Ammon's horn (tissue), 1 donor: ENCODE measurements around the gene TSPOAP1.

Experiments
- DNase-seq: peaks from one replicate; pipeline ENCODE4 v3.0.0-alpha.2; 2016; ENCODE audit warnings: low spot score

TSPOAP1 gene

DNA sequence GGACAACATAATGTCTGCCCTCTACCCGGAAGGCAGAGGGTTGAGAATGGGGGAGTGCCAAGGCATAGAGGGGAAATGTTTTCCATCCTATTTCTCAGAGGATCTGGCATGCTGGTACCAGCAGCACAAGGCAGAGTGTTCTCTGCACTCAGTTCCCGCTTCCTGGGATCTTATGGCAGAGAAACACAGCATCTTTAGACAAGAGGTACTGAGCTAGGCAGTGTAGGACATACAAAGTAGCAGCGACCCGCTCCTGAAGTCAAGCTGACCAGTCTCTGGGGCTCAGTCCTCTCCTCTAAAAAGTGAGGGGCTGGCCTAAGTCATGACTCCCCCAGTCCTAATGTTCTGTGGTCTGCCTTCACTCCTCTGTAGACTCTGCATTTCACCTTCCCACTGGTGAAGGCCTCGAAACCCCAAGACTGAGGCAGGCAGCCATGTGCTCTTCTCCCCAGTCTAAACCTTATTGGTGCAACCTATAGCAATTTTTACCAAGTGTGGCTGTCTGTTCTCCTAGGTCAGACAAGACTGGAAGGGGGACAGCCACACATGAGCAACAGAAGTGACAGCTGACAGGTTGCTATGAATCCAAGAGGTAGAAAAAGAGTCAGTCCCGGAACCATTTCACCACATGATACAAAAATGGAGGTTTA is 11.3 kb upstream of the TSPOAP1 start:
- DNase-seq, result no peak

DNA sequence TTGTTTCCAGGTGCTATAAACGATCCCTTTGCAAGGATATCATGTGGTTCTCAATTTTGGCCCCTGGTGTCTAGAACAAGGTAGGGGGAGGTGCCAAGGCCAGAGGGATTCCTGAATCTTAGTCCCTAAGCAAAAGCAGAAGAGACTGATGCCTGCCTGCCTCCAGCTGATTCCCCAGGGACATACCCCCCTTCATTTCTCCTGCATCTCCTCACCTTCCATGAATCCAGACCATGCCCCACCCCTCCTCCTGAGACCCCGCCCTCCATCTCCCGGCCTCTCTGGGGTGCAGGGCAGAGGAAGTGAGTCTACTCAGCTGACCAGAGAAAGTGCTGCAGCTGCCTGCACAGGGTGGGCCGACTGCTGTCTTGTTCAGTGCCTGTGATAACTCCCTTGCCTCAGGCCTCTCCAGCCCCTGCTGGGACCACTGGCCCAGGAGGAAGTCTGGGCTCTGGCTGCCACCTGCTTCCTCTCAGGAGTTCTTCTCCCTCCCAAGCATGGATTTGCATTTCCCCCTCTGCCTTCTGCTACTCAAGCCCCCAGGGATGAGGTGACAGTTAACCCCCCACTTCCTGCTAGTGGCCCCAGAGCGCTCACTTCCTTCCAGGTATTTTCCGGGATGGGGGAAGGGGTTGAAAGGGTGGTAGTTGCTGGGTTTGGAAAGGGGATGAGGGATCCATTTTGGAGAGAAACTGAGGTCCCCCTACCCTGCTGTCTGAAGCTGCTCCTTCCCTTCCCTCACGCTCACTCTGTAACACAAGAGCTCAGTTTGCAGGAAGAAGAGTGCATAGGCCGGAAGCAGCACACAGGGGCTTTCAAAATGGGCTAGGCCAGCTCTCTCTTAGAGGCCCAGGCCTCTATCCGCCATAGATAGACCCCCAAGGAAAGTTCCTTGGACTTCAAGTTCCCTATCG is 10.5 kb upstream of the TSPOAP1 start:
- DNase-seq, result no peak

DNA sequence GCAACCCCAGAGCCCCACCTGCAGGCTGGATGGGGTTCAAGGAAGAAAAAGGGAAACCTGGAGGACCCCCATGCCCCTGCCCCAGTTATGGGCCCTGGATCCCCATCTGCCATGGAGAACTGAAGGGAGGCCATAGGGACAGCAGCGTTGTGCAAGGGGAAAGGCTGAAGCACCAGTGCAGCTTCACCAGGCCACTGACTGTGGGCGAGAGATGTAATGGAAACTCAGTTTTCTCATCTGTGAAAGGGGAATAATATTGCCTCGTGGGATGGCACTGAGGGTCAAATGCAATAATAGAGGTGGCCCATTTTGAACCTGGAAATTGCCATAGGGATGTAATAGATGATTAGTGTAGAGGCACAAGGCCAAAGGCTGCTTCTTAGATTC is 9.9 kb upstream of the TSPOAP1 start:
- no peak for DNase-seq

DNA sequence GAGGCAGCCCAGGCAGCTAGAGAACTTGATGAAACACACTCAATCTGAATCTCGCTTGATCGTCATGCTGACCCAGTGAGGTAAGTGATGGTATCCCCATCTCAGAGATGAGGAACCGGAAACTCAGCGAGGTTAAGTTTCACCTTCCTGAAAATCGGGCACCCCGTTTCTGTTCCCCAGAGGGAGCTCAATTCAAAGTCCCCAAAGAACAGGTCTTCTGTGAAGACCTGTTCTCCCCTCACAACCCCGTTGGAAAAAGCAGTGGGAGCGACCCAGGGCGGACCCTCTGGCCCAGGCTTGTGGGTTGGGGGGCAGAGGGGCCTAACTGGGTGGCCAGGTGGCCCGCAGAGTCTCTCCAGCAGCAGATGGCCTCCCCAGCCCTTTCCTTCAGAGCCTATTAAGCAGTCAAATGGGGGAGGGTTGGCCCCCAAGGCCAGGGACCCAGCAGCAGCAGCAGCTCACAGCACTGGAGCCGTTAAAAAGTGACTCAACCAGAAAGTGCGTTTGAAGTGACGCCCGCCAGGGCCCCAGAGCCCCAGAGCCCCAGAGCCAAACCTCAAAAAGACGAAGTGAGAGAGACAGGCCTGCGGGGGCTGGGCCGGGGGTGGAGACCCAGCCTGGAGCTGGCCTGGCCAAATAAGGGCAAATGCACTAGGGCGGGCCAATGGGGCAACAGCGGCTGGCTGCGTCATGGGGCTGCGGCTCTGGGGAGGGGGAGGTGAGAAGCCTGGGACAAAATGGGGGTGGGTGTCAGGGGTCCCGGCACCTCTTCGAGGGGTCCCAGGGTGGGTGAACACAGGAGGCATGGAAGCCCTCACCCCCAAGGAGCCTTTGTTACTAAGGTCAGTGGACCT is 9.2 kb upstream of the TSPOAP1 start:
- DNase-seq, result peak; percentile 67

DNA sequence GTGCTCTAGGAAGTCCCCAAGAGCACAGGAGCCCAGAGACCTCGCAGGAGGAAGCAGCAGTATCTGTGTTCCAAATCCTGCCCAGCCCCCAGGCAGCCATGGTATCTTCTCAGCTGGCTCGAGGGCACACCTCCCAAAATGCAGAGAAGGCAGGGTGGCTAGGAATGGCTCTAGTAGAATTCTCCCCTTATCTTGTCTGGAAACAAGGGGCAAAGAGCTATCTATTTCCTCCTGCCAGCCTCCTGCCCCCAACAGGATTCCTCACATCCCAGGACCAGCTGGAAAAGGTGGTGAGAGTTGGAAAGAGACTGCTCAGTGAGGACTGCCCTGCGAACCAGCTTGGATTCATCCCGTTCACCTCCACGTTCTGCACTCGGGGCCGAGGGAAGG is 8.6 kb upstream of the TSPOAP1 start:
- no peak for DNase-seq

DNA sequence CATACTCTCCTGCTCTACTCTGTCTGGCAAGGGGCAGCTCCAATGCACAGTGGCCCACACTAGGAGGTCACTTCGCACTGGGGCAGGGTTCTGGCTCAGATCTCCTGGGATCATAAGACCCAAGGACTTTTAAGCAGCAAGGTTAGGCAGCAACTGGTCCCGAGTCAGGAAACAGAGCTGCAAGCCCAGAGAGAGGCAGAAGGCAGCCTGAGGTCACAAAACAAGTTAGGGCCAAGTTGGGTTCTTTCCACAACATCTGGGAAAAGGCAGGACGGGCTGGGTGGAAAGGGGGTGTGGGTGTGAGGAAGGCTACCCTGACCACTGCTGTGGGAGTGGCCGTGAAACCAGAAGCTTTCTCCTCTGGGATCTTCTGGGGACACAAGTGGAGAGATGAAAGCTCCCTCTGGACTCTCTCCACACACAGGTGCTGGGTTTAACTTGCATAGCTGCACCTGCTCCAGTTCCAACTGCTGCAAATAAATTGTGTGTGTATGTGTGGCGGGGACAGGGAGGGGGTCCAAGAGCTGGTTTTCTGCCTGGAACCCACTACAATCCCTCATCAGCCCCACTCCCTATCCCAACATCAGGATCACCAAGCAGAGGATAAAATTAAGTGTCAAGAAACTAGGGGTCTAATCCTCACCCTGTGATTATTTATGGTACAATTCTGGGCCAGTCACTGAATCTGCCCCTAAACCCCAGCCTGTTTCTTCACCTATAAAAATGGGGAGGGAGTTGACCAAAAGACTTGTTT is 8.0 kb upstream of the TSPOAP1 start:
- no peak for DNase-seq

DNA sequence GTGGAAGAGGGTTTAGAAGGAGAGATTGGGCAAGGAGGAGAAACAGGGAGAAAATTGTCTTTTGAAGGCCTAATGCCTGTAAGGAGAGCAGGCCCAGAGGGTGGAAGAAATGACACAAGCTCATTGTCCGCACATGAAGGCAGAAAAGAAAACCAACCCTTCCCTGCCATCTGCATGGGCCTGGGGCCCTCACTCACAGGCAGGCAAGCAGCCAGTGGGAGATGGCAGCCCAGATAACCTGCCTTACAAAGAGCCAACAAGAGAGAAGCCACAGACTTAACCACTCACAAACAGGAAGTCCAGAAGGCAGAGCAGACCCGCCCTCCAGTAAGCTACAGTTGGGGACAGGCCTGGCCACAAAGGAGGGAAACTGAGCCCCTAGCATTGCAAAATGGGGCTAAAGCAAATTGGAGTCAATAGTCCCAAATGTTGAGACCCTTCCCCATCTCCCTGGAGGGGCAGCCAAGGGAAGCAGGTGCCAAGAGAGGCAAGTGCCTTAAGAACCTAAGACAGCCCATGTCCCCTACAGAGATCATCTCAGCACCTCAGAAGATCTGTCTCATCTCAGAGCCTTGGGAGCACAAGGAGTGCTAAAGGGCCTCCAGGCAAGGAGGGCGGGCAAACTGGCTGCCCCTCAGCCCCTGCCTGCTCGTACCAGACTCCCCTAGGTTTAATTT is 7.3 kb upstream of the TSPOAP1 start:
- no peak for DNase-seq

DNA sequence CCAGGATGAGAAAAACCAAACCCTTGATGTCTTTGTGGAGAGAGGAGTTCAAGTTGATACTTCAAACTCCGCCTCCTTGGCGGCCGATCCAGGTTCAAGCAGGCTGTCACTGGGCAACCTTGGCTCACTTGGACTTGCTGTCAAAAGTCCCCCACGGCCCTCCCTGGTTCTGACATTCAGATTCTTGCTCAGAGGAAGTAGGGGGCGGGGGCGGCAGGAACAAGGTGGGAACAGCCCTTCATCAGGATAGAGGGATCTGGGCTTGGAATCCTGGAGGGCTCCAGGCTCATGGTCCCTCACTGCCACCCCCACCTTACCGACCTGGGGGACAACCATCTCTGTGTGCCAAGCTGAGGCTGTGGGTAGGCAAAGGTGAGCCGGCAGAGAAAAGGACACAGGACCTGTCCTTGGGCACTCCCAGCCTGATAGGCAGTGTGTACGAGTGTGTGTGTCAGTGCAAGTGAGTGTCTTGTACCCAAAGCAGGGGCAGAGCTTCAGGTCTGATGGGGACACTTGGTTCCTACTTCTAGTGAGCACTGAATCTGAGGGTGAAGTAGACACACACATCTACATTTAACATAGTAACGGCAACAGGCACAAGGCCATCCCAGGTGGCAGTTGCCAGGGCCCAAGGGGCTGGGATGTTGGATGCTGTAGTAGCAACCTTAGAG is 6.6 kb upstream of the TSPOAP1 start:
- DNase-seq, result no peak

DNA sequence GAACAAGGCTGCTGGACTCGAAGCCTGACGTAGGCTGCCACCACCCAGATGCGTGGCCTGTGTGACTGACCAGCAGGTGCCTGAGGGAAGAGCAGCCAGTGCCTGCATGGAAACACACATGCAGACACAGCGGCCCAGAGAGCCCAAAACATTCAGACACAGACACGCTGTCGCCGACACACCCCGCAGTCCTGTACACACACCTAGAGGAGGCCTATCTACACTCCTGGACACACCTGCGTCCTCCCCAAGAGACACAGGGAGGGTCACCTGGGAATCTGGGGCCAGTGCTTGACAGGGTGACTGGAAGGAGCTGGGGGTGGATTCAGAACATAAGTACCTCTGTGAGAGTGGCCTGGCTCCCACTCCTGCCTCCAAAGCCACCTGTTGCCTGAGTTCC is 6.1 kb upstream of the TSPOAP1 start:
- DNase-seq, result no peak

DNA sequence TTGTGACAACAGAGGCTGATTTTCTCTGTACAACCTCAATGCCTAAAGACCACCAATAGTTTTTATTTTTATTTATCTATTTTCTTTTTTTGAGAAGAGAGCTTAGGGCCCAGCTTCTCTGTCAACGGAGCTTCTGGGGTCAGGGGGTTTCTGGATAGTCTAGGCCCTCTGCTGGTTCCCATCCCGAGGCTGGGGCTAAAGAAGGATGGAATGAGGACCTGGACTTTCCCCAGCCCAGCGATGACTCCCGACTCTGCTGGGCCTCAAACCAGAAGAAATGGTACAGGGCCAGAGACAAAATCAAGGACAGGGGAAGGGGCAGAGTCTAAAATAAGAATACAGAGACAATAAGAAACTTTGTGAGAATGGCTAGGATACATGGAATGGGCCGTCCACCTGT is 5.7 kb upstream of the TSPOAP1 start:
- DNase-seq, result no peak

DNA sequence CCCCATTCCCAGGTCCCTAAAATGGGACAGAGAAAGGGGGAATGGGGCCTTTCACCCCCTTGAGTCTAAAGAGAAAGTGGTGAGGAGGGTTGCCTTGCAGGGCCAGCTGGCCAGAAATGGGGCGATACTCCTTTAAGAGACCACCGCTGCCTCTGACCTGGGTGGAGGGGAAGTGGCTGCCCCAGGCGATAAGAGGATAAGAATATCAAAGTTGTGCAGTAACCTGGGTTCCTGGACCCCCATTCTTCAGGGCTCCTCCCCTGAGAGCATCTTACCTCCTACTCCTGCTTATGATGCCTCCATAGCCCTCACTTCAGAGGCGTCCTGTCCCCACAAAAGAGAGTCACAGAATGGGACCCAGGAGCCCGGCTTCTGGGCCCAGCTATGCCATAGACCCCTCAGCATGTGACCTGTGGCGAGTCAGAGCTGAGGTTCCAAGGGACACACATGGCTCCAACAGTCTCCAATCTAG is 5.2 kb upstream of the TSPOAP1 start:
- DNase-seq, result no peak

DNA sequence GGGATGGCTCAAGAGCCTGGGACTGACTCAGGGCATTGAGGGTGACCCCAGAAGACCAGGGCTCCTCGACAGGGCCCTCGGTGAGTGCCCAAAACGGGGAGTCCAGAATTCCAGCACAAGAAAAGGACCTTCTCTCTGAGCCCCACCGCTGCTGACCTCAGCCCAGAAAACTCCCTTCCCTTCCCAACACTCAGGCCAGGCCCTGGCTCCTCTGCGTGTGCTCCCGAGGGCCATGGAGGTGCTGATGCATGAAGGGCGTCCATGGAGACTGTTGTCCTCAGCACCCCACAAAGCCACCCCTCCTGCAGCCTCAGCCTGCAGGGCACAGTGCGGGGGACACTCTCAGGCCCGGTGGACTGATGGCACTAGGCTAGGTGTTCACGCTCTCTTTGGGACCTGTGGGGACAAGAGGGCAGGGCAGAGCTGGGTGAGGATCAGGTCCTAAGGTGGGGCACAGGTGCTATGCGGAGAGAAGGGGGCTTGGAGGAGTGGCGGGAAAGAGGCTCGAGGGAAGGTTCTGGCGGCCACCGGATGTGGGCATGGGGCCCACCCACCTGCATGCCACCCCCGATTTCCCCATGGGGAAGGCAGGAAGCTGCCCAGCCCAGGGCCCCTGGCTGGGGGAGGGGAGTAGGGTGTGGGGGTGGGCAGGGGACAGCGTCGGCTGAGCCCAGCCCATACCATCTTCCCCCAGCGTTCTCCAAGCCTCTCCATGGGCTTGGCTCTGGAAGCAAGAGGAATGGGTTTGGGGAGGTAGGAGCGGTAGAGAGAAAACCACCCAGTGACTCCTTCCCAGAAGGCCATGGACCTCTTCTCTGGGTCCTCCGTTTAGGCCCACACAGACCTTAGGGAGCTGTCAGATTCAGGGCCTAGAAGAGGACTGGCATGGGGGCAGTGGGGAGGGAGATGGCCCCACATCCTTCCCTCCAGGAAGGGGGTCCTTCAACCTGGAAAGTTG is 4.5 kb upstream of the TSPOAP1 start:
- no peak for DNase-seq

DNA sequence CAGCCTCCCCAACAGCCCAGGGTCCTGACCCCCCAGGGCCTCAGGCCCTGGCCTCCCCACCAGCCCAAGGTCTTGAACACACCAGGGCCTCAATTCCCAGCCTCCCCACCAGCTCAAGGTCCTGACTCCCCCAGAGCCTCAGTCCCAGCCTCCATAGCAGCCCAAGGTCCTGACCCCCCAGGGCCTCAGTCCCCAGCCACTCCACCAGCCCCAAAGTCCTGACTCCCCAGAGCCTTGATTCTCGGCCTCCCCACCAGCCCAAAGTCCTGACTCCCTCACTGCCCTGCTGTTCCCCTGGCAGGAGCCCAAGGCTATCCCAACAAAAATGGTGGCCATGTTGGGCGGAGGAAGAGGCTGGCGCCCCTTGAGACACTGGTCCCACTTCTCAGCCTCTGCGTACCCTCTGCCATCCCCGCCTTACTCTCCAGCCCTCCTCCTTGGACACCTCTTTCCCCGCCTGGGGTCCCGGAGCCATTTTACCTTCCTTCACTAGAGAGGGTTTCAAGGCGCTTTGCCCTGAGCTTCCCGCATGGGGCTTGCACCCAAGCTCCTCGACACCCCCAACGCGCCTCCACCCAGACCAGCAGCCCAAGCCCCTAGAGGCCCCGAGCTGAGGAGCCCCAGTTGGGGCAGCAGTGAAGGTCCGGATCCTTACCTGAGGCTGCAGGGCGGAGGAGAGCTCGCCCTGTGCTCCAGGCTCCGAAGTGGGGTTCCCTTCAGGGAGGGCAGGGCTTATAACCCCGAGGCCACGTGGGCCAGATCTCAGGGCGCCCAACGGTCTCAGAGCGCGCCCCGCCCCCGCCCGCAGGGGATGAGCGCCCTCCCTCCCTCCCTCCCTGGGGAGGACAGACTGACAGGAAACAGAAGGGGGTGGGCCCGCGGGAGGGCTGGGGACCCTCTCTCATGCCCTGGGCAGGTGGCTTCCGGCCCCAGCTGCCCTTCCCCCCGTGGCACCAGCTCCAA is 3.5 kb upstream of the TSPOAP1 start:
- DNase-seq, result peak; percentile 74

DNA sequence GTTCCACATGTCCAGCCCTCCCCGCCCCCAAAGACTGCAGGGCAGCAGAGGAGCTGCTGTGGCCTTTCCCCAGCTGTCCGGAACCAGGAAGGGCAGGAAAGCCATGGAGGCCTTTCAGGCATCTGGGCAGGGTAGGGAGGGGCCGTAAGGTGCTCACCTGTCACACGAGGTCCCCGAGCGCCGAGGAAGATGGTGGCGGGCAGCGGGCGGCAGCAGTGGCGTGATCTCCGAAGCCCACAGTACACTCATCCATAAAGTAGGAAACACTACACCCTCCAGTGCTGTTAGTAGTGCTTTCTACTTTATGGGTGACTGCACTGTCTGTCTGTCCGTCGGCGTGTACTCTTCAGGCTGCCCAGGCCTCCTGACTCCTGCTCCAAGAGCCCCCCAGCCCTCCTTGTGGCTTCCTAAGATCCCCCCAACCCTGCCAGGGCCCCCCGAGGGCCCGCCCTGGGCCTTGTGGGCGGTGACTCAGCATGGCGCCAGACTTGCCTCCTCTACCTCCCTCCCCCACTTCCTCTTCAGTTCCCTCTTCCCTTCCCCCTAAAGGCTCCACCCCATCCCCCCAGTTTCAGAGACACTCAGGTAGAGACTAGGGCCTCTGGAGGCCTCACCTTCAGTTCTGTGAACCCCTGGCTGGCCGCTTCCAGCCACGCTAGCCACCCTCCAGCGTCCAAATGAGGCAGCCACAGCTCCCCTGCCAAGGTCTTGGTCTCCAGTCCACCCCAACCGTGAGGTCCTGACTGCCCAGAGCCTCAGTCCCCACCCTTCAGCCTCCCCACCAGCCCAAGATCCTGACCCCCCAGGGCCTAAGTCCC is 2.6 kb upstream of the TSPOAP1 start:
- DNase-seq, result no peak

DNA sequence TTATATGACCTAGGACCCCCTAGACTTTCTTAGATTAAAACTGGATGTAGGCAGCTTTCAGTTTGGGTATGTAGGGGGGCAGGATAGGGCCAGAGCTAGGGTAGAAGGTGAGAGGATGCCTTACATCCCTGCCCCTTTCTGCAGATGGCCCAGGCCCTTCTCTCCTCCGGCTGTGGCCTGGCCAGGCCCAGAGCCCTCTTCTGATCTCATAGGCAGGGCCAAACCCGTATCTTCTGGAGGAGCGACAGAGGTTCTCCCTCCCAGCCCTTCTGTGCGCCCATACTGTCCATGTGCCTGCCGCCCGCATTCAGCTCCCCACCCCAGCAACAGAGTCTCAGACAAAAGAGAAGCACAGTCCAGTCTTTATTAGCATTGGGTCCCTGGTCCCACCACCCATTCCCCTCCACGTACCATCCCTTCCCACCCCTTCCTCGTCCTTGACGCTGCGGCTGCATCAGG is 2.0 kb upstream of the TSPOAP1 start:
- no peak for DNase-seq

DNA sequence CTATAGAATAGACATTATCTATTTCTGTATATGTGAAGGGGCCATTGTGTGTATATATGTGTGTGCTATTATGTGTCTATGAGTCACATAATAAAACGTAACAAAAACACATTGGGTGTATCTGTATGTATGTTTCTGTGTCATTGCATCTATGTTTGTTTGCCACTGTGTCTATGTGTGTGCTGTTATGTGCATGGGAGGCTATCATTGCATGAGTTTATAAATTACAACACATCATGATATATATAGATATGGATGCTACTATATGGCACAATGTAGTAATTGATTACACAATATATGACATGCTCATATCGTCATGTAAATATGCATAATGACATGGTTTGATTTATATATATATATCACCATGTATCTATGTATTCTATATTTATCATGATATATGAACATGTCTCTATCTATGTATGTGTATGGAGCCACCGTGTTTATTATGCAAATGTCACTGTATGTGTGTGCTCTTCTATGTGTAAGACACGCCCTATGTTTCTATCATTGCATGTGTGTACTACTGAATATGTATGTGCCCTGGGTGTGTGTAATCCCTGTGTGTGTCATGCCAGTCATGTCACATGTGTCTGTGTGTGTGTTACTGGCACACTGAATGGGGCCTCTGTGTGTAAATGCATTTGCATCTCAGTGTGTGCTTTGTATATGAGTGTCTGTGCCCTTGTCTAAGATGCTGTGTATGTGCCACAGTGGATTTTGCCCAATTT is 1.4 kb upstream of the TSPOAP1 start:
- no peak for DNase-seq
